Neural progenitor cell (in vitro differentiated cells): ENCODE results near the gene CKS2. TPM values are rescaled to one million over a fixed set of nuclear protein-coding genes. Genes with fewer than 3 reads are reported as not detected.

Experiments
- DNase-seq: peaks from one replicate; pipeline ENCODE4 v3.0.0-alpha.2; 2016; ENCODE audit warnings: low spot score
- H2AFZ ChIP-seq: fragments of 200-600 bp; sonication (generic); replicated peaks from 2 replicates; pipeline ENCODE4 v1.6.1; 2016; ENCODE audit warnings: antibody characterized with exemption
- H3F3A ChIP-seq: fragments of 200-600 bp; sonication (generic); 2 replicates; pipeline ENCODE4 v1.6.1; 2016; ENCODE audit warnings: antibody characterized with exemption, low read depth
- H3K27ac ChIP-seq: fragments of 200-600 bp; sonication (generic); 2 replicates; pipeline ENCODE4 v1.5.1; 2016; ENCODE audit warnings: mild to moderate bottlenecking
- H3K27me3 ChIP-seq: fragments of 200-600 bp; sonication (generic); 2 replicates; pipeline ENCODE4 v1.6.1; 2016; ENCODE audit warnings: mild to moderate bottlenecking, moderate library complexity
- H3K36me3 ChIP-seq: fragments of 200-600 bp; sonication (generic); 2 replicates; pipeline ENCODE4 v1.5.1; 2016
- H3K4me1 ChIP-seq: fragments of 200-600 bp; sonication (generic); 2 replicates; pipeline ENCODE4 v1.6.1; 2016; ENCODE audit warnings: mixed run types
- H3K4me2 ChIP-seq: fragments of 200-600 bp; sonication (generic); 2 replicates; pipeline ENCODE4 v1.6.1; 2016
- H3K4me3 ChIP-seq: fragments of 200-600 bp; sonication (generic); 2 replicates; pipeline ENCODE4 v1.5.1; 2016
- H3K79me2 ChIP-seq: fragments of 200-600 bp; sonication (generic); 2 replicates; pipeline ENCODE4 v1.6.1; 2016; ENCODE audit warnings: low read depth
- H3K9ac ChIP-seq: fragments of 200-600 bp; sonication (generic); 2 replicates; pipeline ENCODE4 v1.6.1; 2016
- H3K9me3 ChIP-seq: fragments of 200-600 bp; sonication (generic); 2 replicates; pipeline ENCODE4 v1.5.1; 2016; ENCODE audit warnings: low read depth
- H4K20me1 ChIP-seq: fragments of 200-600 bp; sonication (generic); 2 replicates; pipeline ENCODE4 v1.6.1; 2016; ENCODE audit warnings: low read depth
- H3K27ac Mint-ChIP-seq: 3 replicates; pipeline ENCODE4 v1.8.0; 2021; ENCODE audit warnings: mixed read lengths
- H3K27me3 Mint-ChIP-seq: 2 replicates; pipeline ENCODE4 v1.8.0; 2022; ENCODE audit warnings: low read depth, mild to moderate bottlenecking, inconsistent platforms, moderate library complexity, mixed read lengths; ENCODE audit not compliant: insufficient read depth
- H3K36me3 Mint-ChIP-seq: 3 replicates; pipeline ENCODE4 v1.8.0; 2021; ENCODE audit warnings: mixed read lengths
- H3K4me1 Mint-ChIP-seq: 3 replicates; pipeline ENCODE4 v1.8.0; 2021; ENCODE audit warnings: mixed read lengths
- H3K4me3 Mint-ChIP-seq: 3 replicates; pipeline ENCODE4 v1.8.0; 2021; ENCODE audit warnings: mild to moderate bottlenecking, moderate library complexity, mixed read lengths
- H3K9me3 Mint-ChIP-seq: 3 replicates; pipeline ENCODE4 v1.8.0; 2020; ENCODE audit warnings: mixed read lengths
- CTCF ChIP-seq: fragments of 200-600 bp; sonication (generic); IDR thresholded peaks from 2 replicates; pipeline ENCODE4 v1.5.1; 2017; ENCODE audit warnings: antibody characterized with exemption, mild to moderate bottlenecking
- EZH2 ChIP-seq: fragments of 200-600 bp; sonication (generic); IDR thresholded peaks from 2 replicates; pipeline ENCODE4 v1.6.1; 2017; ENCODE audit warnings: antibody characterized with exemption, mild to moderate bottlenecking, moderate library complexity
- EZH2phosphoT487 ChIP-seq: fragments of 200-600 bp; sonication (generic); IDR thresholded peaks from 2 replicates; pipeline ENCODE4 v1.6.1; 2017; ENCODE audit warnings: antibody characterized with exemption
- total RNA-seq: library from RNA; depleted of rRNA; stranded (reverse); fragments of >200 nt; gene quantifications from 2 replicates; pipeline ENCODE4 v1.2.3, GENCODE V29; 2015; ENCODE audit warnings: low replicate concordance

Gene CKS2
- total RNA-seq, 1 donor from 2014 or later = 741 TPM

GRCh38 chr9:89349607-89350006, 38.6 kb downstream of the CKS2 start:
- peaks cover 15% of the 10 kb centered on the region for H4K20me1 ChIP-seq
- no peak for TF ChIP-seq CTCF
- no peak for TF ChIP-seq EZH2
- TF ChIP-seq EZH2phosphoT487 = no peak
- peaks cover 4% of the 10 kb centered on the region for H3K36me3 ChIP-seq
- H3K27ac ChIP-seq = no peak overlapping the region
- no peaks in the 10 kb centered on the region for H3K9me3 ChIP-seq
- no peak for DNase-seq
- H3K9ac ChIP-seq = no peak overlapping the region
- H3K4me3 ChIP-seq = no peak overlapping the region
- H3K4me2 ChIP-seq = no peak overlapping the region
- H2AFZ ChIP-seq = no peak overlapping the region
- H3K27me3 ChIP-seq = no peaks in the 10 kb centered on the region
- no peak overlapping the region for H3K4me3 Mint-ChIP-seq
- H3K36me3 Mint-ChIP-seq = peaks cover 65% of the 10 kb centered on the region
- H3K4me1 Mint-ChIP-seq = no peaks in the 10 kb centered on the region
- H3K27ac Mint-ChIP-seq = no peak overlapping the region
- H3K79me2 ChIP-seq = no peaks in the 10 kb centered on the region
- H3F3A ChIP-seq = no peaks in the 10 kb centered on the region
- H3K27me3 Mint-ChIP-seq = peaks cover 2% of the 10 kb centered on the region
- no peaks in the 10 kb centered on the region for H3K4me1 ChIP-seq
- H3K9me3 Mint-ChIP-seq = no peaks in the 10 kb centered on the region

- no peak overlapping the region for H3K4me2 ChIP-seq
- no peaks in the 10 kb centered on the region for H3K9me3 ChIP-seq
- peaks cover 2% of the 10 kb centered on the region for H3K27me3 Mint-ChIP-seq
- H3K4me1 ChIP-seq = no peaks in the 10 kb centered on the region
- no peaks in the 10 kb centered on the region for H3K9me3 Mint-ChIP-seq
- H3K4me3 ChIP-seq = no peak overlapping the region
- H4K20me1 ChIP-seq = peaks cover 6% of the 10 kb centered on the region
- no peaks in the 10 kb centered on the region for H3K79me2 ChIP-seq
- H3K4me3 Mint-ChIP-seq = no peak overlapping the region
- H3K9ac ChIP-seq = no peak overlapping the region
- no peak overlapping the region for H2AFZ ChIP-seq
- H3K27ac ChIP-seq = no peak overlapping the region
- no peaks in the 10 kb centered on the region for H3K27me3 ChIP-seq
- peaks cover 53% of the 10 kb centered on the region for H3K36me3 Mint-ChIP-seq
- no peak for DNase-seq
- no peaks in the 10 kb centered on the region for H3K4me1 Mint-ChIP-seq
- H3K27ac Mint-ChIP-seq = no peak overlapping the region
- TF ChIP-seq EZH2phosphoT487 (no peak), EZH2 (no peak), CTCF (no peak)
- H3F3A ChIP-seq = no peaks in the 10 kb centered on the region
- peaks cover 4% of the 10 kb centered on the region for H3K36me3 ChIP-seq
These were observed 40.1 kb downstream of the CKS2 start for GRCh38 chr9:89350988-89351557.

- H3K27me3 Mint-ChIP-seq = peaks cover 2% of the 10 kb centered on the region
- H3K27ac Mint-ChIP-seq = no peak overlapping the region
- H3F3A ChIP-seq = no peaks in the 10 kb centered on the region
These were observed 40.7 kb downstream of the CKS2 start for GRCh38 chr9:89351584-89352300.

More at GRCh38 chr9:89351584-89352300, 40.7 kb downstream of the CKS2 start:
- no peak for DNase-seq
- no peak overlapping the region for H3K4me3 Mint-ChIP-seq
- TF ChIP-seq EZH2 (no peak), EZH2phosphoT487 (no peak), CTCF (no peak)
- Histone ChIP-seq H3K4me3 (no peak overlapping the region), H2AFZ (no peak overlapping the region), H3K27me3 (no peaks in the 10 kb centered on the region), H3K27ac (no peak overlapping the region), H4K20me1 (peaks cover 6% of the 10 kb centered on the region), H3K36me3 (peaks cover 4% of the 10 kb centered on the region), H3K4me1 (no peaks in the 10 kb centered on the region), H3K9me3 (no peaks in the 10 kb centered on the region), H3K9ac (no peak overlapping the region), H3K79me2 (no peaks in the 10 kb centered on the region), H3K4me2 (no peak overlapping the region)
- H3K36me3 Mint-ChIP-seq = peaks cover 54% of the 10 kb centered on the region
- no peaks in the 10 kb centered on the region for H3K9me3 Mint-ChIP-seq
- H3K4me1 Mint-ChIP-seq = no peaks in the 10 kb centered on the region
